Subcutaneous adipose tissue (tissue), 4 donors: ENCODE results near the gene EEF1B2. TPM values are rescaled to one million over a fixed set of nuclear protein-coding genes. Genes with fewer than 3 reads are reported as not detected.

Experiments
- total RNA-seq, 4 donors: library from RNA; depleted of rRNA; stranded (reverse); fragments of >200 nt; gene quantifications; one replicate each; pipeline ENCODE4 v1.1.0, GENCODE V29; 2016
- TF ChIP-seq, protein P1 (sequence below): fragments of 450-650 bp; IDR thresholded peaks from one replicate; pipeline ENCODE4 v1.5.1; 2016; ENCODE audit warnings: low read depth, mild to moderate bottlenecking, control low read depth, antibody characterized with exemption, moderate library complexity

EEF1B2 gene
- total RNA-seq, 4 donors from 2014 or later, result 211 to 373 (median 273) TPM

DNA sequence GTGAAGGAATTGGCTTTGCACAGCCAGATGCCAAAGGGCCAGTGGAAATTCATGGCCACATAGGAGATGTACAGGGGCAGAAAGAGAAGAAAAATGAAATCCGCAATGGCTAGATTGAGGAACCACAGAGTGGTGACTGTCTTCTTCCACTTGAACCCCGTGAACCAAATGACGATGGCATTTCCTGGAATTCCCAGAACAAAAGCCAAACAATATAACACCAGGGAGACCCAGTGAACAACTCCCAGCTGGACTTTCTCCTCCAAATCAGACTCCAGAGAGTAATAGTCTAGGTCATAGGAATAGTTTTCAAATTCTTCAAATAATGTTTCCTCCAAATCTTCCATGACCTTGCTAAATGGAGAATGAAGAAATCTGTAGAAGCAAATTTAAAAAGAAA lies 17.2 kb downstream of the EEF1B2 start:
- TF ChIP-seq, protein P1, sequence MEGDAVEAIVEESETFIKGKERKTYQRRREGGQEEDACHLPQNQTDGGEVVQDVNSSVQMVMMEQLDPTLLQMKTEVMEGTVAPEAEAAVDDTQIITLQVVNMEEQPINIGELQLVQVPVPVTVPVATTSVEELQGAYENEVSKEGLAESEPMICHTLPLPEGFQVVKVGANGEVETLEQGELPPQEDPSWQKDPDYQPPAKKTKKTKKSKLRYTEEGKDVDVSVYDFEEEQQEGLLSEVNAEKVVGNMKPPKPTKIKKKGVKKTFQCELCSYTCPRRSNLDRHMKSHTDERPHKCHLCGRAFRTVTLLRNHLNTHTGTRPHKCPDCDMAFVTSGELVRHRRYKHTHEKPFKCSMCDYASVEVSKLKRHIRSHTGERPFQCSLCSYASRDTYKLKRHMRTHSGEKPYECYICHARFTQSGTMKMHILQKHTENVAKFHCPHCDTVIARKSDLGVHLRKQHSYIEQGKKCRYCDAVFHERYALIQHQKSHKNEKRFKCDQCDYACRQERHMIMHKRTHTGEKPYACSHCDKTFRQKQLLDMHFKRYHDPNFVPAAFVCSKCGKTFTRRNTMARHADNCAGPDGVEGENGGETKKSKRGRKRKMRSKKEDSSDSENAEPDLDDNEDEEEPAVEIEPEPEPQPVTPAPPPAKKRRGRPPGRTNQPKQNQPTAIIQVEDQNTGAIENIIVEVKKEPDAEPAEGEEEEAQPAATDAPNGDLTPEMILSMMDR, result no peak

DNA sequence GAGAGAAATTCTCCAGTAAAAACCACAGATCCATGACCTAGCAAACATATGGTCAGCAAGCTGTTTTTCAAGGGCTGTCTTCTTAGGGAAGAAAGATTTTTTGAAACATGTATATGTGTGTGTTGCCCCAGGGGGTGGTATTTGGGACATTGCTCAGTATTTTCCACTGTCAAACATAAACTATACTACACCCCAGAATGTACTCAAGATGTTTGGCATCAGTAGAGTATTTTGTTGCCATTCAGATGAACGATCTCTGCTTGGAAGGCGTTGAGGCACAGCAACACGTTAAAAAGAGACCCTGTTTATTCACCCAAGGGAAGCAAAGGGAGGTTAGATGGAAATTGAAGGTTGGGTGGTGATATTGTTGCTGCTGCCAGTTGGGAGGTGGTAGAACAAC lies 30.0 kb downstream of the EEF1B2 start:
- TF ChIP-seq, protein P1, result no peak

DNA sequence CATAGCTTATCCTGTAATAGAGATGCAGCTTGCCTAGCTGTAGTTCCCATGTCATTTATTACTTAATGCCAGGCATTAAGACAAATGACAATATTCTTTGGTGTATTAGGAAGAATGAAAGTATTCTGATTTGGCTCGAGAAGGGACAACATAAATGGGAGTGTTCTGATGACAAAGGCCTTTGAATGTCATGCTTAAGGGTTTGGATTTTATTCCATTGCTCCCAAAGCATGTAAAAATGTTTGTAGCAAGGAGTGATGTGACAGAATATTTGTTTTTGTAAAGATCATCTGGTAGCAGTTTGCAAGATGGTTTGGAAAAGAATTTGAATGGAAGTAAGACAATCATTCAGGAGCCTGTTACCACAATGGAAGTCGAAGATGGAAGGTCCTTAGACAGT lies 30.4 kb downstream of the EEF1B2 start:
- TF ChIP-seq, protein P1, result no peak

DNA sequence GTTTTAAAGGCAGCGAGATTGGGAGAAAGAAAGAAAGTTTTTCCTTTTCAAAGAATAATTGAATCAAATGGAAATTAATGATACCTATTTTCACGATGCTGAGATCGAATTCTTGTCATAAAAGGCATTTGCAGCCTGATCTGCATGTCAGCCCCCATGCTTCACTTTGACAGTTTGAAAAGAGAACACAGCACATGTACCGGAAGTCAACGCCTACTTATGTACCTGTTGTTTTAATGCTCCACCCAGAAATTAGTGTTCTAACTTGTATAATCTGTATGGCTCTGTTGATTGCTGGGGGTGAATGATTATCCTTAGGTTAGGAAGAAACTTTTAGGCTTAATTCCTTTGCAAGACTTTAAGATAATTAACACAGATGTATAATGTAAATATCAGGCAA lies 31.0 kb downstream of the EEF1B2 start:
- TF ChIP-seq, protein P1, result no peak

DNA sequence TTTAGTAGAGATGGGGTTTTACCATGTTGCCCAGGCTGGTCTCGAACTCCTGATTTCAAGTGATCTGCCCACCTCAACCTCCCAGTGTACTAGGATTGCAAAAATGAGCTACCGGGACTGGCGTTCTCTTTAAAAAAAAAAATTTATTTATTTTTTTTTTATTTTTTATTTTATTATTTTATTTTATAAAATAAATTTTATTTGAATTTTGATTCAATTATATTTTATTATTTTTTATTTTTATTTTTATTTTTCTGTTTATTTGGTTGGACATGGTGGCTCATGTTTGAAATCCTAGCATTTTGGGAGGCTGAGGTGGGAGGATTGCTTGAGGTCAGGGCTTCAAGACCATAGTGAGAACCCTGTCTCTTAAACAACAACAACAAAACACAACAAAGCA lies 32.5 kb downstream of the EEF1B2 start:
- TF ChIP-seq, protein P1, result no peak

DNA sequence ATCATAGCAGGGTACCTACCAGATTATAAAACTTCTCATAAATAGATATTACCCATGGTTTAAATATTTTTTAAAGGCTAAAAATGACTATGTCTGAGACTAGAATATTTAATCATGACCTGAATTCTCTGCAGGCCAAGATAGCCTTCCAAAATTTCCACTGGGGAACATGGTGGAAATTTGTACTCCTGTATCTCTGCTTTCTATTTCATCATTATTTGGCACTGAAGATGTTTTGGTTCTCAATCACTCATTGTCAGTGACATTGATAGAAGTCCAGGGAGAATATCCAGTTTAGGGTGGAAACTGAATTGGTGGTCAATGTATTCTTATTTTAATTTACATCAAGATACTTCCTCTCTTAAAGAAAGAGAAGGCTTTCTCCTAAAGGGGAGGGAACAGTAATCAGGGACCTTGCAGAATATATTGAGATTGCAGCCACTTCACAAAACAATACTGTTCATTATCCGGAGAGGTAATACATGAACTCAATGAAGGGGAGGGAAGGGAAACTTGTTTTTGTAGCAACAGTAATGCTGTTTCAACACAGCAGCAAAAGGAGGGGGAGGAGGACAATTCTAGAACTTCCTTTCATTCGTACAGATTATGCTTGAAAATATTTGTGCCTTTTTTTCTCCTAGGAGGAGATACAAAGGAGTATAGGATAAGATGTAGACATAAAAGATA lies 34.1 kb downstream of the EEF1B2 start:
- TF ChIP-seq, protein P1, result no peak

DNA sequence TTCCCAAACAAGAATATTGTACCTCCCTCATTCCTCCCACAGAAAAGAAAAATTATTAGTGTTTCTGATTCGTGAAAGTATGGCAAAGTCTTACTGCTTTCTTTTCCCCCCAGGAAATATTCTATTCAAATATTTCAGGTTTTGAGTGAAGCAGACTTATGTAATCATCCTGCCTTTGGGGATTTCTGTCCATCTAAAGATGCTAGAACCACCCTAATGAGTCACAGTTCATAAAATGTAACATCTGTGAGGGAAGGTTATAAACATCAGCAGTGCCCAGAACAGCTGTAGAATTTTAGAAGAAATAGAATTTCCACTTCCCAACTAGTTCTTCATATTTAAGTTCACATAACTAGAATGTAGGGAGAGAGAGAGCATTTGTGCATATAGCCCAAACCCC lies 39.0 kb downstream of the EEF1B2 start:
- TF ChIP-seq, protein P1, result no peak
